ENCODE measurements around the gene UBASH3B.

Gene UBASH3B

GRCh38 chr11:122673701-122674100 is 18.2 kb downstream of the UBASH3B start:
- H3K27me3 ChIP-seq (ENCODE audit: insufficient read depth, poor library complexity, severe bottlenecking) = no peaks in the 10 kb centered on the region
- H3K4me3 ChIP-seq (replicated peaks; ENCODE audit: insufficient read depth, low read length) = no peak overlapping the region
- TF ChIP-seq GABPA (IDR thresholded peaks at IDR 0.05; ENCODE audit: low read depth) = no peak
- TF ChIP-seq, protein P1, sequence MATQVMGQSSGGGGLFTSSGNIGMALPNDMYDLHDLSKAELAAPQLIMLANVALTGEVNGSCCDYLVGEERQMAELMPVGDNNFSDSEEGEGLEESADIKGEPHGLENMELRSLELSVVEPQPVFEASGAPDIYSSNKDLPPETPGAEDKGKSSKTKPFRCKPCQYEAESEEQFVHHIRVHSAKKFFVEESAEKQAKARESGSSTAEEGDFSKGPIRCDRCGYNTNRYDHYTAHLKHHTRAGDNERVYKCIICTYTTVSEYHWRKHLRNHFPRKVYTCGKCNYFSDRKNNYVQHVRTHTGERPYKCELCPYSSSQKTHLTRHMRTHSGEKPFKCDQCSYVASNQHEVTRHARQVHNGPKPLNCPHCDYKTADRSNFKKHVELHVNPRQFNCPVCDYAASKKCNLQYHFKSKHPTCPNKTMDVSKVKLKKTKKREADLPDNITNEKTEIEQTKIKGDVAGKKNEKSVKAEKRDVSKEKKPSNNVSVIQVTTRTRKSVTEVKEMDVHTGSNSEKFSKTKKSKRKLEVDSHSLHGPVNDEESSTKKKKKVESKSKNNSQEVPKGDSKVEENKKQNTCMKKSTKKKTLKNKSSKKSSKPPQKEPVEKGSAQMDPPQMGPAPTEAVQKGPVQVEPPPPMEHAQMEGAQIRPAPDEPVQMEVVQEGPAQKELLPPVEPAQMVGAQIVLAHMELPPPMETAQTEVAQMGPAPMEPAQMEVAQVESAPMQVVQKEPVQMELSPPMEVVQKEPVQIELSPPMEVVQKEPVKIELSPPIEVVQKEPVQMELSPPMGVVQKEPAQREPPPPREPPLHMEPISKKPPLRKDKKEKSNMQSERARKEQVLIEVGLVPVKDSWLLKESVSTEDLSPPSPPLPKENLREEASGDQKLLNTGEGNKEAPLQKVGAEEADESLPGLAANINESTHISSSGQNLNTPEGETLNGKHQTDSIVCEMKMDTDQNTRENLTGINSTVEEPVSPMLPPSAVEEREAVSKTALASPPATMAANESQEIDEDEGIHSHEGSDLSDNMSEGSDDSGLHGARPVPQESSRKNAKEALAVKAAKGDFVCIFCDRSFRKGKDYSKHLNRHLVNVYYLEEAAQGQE (IDR thresholded peaks at IDR 0.05; ENCODE audit: insufficient replicate concordance, low read depth) = no peak
- TF ChIP-seq POLR2AphosphoS5 (IDR thresholded peaks at IDR 0.05; ENCODE audit: low read depth) = no peak
- TF ChIP-seq SPI1 (IDR thresholded peaks at IDR 0.05; ENCODE audit: borderline replicate concordance, low read depth) = no peak
- TF ChIP-seq CTCF (IDR thresholded peaks at IDR 0.05; ENCODE audit: insufficient read depth, low read length) = no peak
- peak in 1 of 2 experiments; percentile 42 for DNase-seq (ENCODE audit: low read depth in 1 of 2, low spot score in 1 of 2)
- H3K27ac ChIP-seq (replicated peaks) = no peak overlapping the region

GRCh38 chr11:122676638-122677037 is 21.1 kb downstream of the UBASH3B start:
- no peak for DNase-seq (ENCODE audit: low read depth in 1 of 2, low spot score in 1 of 2)
- no peaks in the 10 kb centered on the region for H3K27me3 ChIP-seq (ENCODE audit: insufficient read depth, poor library complexity, severe bottlenecking)
- no peak overlapping the region for H3K27ac ChIP-seq (replicated peaks)
- TF ChIP-seq, protein P1 (IDR thresholded peaks at IDR 0.05; ENCODE audit: insufficient replicate concordance, low read depth) = no peak
- TF ChIP-seq CTCF (IDR thresholded peaks at IDR 0.05; ENCODE audit: insufficient read depth, low read length) = no peak
- TF ChIP-seq SPI1 (IDR thresholded peaks at IDR 0.05; ENCODE audit: borderline replicate concordance, low read depth) = no peak
- no peak overlapping the region for H3K4me3 ChIP-seq (replicated peaks; ENCODE audit: insufficient read depth, low read length)

DNA sequence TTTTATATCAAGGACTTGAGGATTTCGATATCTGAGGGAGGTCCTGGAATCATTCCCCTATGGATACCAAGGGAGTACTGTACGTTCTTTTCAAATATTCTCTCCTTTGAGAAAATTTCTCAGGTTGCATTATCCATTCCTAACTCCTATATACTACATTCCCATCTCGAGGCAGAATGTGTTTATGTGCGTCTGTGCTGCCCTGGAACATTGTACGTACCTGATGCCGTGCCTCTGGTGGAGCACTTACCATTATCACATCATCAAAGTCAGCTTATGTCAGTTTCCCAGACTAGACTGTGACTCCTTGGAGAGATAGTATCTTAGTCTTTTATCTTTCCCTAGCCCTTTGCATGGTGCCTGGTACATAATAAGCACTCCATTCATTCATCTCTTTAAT is 21.7 kb downstream of the UBASH3B start:
- no peaks in the 10 kb centered on the region for H3K27me3 ChIP-seq (ENCODE audit: insufficient read depth, poor library complexity, severe bottlenecking)
- H3K27ac ChIP-seq (replicated peaks) = no peak overlapping the region
- TF ChIP-seq, protein P1 (IDR thresholded peaks at IDR 0.05; ENCODE audit: insufficient replicate concordance, low read depth) = no peak
- H3K4me3 ChIP-seq (replicated peaks; ENCODE audit: insufficient read depth, low read length) = no peak overlapping the region
- no peak for DNase-seq (ENCODE audit: low read depth in 1 of 2, low spot score in 1 of 2)

- TF ChIP-seq CTCF (IDR thresholded peaks at IDR 0.05; ENCODE audit: insufficient read depth, low read length) = no peak
- TF ChIP-seq SPI1 (IDR thresholded peaks at IDR 0.05; ENCODE audit: borderline replicate concordance, low read depth) = no peak
- no peak for TF ChIP-seq POLR2AphosphoS5 (IDR thresholded peaks at IDR 0.05; ENCODE audit: low read depth)
- TF ChIP-seq GABPA (IDR thresholded peaks at IDR 0.05; ENCODE audit: low read depth) = no peak
- TF ChIP-seq, protein P1 (IDR thresholded peaks at IDR 0.05; ENCODE audit: insufficient replicate concordance, low read depth) = no peak
- H3K27ac ChIP-seq (replicated peaks) = no peak overlapping the region
- no peak for DNase-seq (ENCODE audit: low read depth in 1 of 2, low spot score in 1 of 2)
- no peak overlapping the region for H3K4me3 ChIP-seq (replicated peaks; ENCODE audit: insufficient read depth, low read length)
- no peaks in the 10 kb centered on the region for H3K27me3 ChIP-seq (ENCODE audit: insufficient read depth, poor library complexity, severe bottlenecking)
Observed at GRCh38 chr11:122678406-122678805, 22.9 kb downstream of the UBASH3B start.

All from HL-60 (cell line).